ENCODE measurements around the gene ZDHHC5. TPM values are rescaled to one million over a fixed set of nuclear protein-coding genes. Genes with fewer than 3 reads are reported as not detected.

ZDHHC5 gene
- total RNA-seq, 1 experiment from 2014 or later: 65.2 TPM

DNA sequence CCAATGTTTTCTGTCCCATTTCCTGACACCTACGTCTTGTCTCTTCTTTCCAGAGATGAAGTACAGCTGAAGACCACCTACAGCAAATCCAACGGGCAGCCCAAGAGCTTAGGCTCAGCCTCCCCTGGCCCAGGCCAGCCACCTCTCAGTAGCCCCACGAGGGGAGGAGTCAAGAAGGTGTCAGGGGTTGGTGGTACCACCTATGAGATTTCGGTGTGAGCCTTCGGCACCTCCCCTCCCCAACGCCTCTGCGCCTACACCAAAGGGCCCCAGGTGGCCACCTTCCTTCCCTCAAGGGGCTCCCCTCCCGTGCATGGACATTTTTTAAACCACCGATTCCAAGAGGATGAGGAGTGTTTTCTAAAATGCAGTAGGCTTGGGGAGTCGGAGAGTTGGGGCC, 31.9 kb downstream of the ZDHHC5 start:
- H3K27ac ChIP-seq (ENCODE audit: insufficient read length, low read depth, low read length): no peak overlapping the region
- H3K79me2 ChIP-seq (ENCODE audit: insufficient read depth, low read length): no peaks in the 10 kb centered on the region
- H3K9me3 ChIP-seq (ENCODE audit: control insufficient read depth, low read depth, low read length): no peaks in the 10 kb centered on the region
- H2AFZ ChIP-seq (ENCODE audit: low read length): no peak overlapping the region
- no peaks in the 10 kb centered on the region for H4K20me1 ChIP-seq (ENCODE audit: control insufficient read depth, insufficient read depth, insufficient read length)
- no peak overlapping the region for H4K5ac ChIP-seq (ENCODE audit: insufficient read length, low read depth, low read length)
- no peak overlapping the region for H3K23ac ChIP-seq (ENCODE audit: insufficient read length, low read depth, low read length)
- H2BK12ac ChIP-seq (ENCODE audit: insufficient read length, low read depth, low read length): no peak overlapping the region
- Mint-ChIP-seq H3K4me1 (no peaks in the 10 kb centered on the region; a peak in 1 of 4 replicates), H3K36me3 (ENCODE audit: insufficient read depth in 1 of 3, low read depth in 3 of 3) (peaks cover 45 to 82% (median 67%) of the 10 kb centered on the region in 3 experiments; a peak in 6 of 7 replicates), H3K27me3 (ENCODE audit: low read depth) (no peaks in the 10 kb centered on the region), H3K4me3 (no peak overlapping the region), H3K9me3 (no peaks in the 10 kb centered on the region), H3K27ac (no peak overlapping the region)
- TF ChIP-seq, protein P1, sequence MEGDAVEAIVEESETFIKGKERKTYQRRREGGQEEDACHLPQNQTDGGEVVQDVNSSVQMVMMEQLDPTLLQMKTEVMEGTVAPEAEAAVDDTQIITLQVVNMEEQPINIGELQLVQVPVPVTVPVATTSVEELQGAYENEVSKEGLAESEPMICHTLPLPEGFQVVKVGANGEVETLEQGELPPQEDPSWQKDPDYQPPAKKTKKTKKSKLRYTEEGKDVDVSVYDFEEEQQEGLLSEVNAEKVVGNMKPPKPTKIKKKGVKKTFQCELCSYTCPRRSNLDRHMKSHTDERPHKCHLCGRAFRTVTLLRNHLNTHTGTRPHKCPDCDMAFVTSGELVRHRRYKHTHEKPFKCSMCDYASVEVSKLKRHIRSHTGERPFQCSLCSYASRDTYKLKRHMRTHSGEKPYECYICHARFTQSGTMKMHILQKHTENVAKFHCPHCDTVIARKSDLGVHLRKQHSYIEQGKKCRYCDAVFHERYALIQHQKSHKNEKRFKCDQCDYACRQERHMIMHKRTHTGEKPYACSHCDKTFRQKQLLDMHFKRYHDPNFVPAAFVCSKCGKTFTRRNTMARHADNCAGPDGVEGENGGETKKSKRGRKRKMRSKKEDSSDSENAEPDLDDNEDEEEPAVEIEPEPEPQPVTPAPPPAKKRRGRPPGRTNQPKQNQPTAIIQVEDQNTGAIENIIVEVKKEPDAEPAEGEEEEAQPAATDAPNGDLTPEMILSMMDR (conservative IDR thresholded peaks at IDR 0.05): no peak
- H3K23me2 ChIP-seq (ENCODE audit: insufficient read length, low read depth, low read length, poor library complexity, severe bottlenecking): no peaks in the 10 kb centered on the region
- H3K14ac ChIP-seq (ENCODE audit: insufficient read depth, low read length): no peak overlapping the region
- H2BK20ac ChIP-seq (ENCODE audit: low read depth, low read length, poor library complexity, severe bottlenecking): no peak overlapping the region
- H3K4ac ChIP-seq (ENCODE audit: low read depth, low read length): no peak overlapping the region
- no peak overlapping the region for H3T11ph ChIP-seq (ENCODE audit: low read length)
- H3K9ac ChIP-seq (ENCODE audit: extremely low read depth, insufficient read length, low read length): no peak overlapping the region
- WGBS (ENCODE audit: extremely low coverage, insufficient read length, low lambda C conversion rate): no CpG with 5 or more reads among the region's 10 CpGs
- no peak overlapping the region for H2BK120ac ChIP-seq (ENCODE audit: low read depth, low read length, poor library complexity, severe bottlenecking)
- H2AK5ac ChIP-seq (ENCODE audit: insufficient read length, low read length): no peak overlapping the region
- no peak overlapping the region for H4K8ac ChIP-seq (replicated peaks; ENCODE audit: insufficient read length, low read depth, low read length)
- no peak overlapping the region for H2BK5ac ChIP-seq (ENCODE audit: insufficient read length, low read length)
- peak; percentile 43 for DNase-seq
- H3K4me1 ChIP-seq (ENCODE audit: insufficient read depth, low read length): no peaks in the 10 kb centered on the region
- H4K91ac ChIP-seq (ENCODE audit: insufficient read length, low read depth, low read length): no peak overlapping the region
- no peak overlapping the region for H3K4me2 ChIP-seq (ENCODE audit: insufficient read depth, insufficient read length, low read length)
- no peak overlapping the region for H2BK15ac ChIP-seq (ENCODE audit: low read depth, low read length)
- H3K18ac ChIP-seq (ENCODE audit: insufficient read length, low read depth, low read length): no peak overlapping the region
- no peaks in the 10 kb centered on the region for H3K27me3 ChIP-seq (ENCODE audit: insufficient read depth, low read length)
- no peak overlapping the region for H3K56ac ChIP-seq (ENCODE audit: insufficient read length, low read depth, low read length)
- no peaks in the 10 kb centered on the region for H3K79me1 ChIP-seq (ENCODE audit: insufficient read depth, low read depth, low read length, poor library complexity, severe bottlenecking)

Data from H9 (cell line).